Loucy (cell line): ENCODE results near the gene ZFPM1.

ENCODE experiments used
- EZH2phosphoT487 ChIP-seq: fragments of 200-600 bp; IDR thresholded peaks from 2 replicates; pipeline ENCODE4 v1.6.1; 2018; ENCODE audit warnings: antibody characterized with exemption, mild to moderate bottlenecking, moderate library complexity, borderline replicate concordance
- TF ChIP-seq, protein P1 (sequence below): fragments of 200-600 bp; sonication (generic); conservative IDR thresholded peaks from 2 replicates; pipeline ENCODE4 v1.5.1; 2014; ENCODE audit warnings: mild to moderate bottlenecking, antibody characterized with exemption, low read length

DNA sequence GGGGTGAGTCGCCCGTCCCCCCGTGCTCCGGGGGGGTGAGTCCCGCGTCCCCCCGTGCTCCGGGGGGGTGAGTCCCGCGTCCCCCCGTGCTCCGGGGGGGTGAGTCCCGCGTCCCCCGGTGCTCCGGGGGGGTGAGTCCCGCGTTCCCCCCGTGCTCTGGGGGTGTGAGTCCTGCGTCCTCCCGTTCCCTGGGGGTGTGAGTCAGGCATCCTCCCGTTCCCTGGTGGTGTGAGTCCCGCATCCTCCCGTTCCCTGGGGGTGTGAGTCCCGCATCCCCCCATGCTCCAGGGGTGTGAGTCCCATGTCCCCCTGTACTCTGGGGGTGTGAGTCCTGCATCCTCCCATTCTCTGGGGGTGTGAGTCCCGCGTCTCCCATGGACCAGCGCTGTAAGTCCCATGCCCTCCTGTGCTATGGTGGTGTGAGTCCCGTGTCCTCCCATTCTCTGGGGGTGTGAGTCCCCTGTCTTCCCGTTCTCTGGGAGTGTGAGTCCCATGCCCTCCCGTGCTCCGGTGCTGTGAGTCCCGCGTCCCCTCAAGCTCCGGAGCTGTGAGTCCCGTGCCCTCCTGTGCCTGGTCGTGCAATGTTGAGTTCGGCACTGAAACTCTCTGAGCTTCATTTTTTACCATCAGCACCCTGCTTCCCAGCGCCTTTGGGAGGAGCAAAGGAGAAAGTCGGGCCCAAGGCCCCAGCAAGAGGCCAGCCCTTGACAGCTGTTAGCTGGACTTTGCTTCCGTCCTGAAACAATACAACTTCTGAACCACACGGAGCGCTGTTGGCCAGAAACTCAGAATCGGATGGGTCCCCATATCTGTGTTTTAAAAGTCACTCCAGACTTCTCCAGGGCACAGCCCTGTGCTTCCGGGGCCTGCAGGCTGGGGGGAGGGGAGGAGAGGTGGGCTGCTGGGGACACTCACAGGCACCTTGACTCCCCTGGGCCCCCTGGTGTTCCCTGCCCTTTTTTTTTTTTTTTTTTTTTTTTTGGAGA lies 105.7 kb downstream of the ZFPM1 start:
- TF ChIP-seq, protein P1, sequence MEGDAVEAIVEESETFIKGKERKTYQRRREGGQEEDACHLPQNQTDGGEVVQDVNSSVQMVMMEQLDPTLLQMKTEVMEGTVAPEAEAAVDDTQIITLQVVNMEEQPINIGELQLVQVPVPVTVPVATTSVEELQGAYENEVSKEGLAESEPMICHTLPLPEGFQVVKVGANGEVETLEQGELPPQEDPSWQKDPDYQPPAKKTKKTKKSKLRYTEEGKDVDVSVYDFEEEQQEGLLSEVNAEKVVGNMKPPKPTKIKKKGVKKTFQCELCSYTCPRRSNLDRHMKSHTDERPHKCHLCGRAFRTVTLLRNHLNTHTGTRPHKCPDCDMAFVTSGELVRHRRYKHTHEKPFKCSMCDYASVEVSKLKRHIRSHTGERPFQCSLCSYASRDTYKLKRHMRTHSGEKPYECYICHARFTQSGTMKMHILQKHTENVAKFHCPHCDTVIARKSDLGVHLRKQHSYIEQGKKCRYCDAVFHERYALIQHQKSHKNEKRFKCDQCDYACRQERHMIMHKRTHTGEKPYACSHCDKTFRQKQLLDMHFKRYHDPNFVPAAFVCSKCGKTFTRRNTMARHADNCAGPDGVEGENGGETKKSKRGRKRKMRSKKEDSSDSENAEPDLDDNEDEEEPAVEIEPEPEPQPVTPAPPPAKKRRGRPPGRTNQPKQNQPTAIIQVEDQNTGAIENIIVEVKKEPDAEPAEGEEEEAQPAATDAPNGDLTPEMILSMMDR, result peak; percentile 30
- TF ChIP-seq EZH2phosphoT487, result no peak
